Memory B cell (primary cell): ENCODE results near the gene PIK3CD.

Experiments
- ATAC-seq: fragments of 150-1000 bp; cut with Tn5 transposase; 2 replicates; pipeline ENCODE4 v1.10.0; 2021; ENCODE audit warnings: low read depth, mild to moderate bottlenecking, moderate library complexity
- DNase-seq, 2 donors: peaks; one replicate each; pipeline ENCODE4 v3.0.0; 2022; ENCODE audit warnings: low spot score in 2 of 2
- H3K27ac Mint-ChIP-seq: one replicate; pipeline ENCODE4 v1.8.0; 2022; ENCODE audit warnings: mild to moderate bottlenecking, moderate library complexity, mixed read lengths
- H3K27me3 Mint-ChIP-seq: one replicate; pipeline ENCODE4 v1.8.0; 2022; ENCODE audit warnings: mixed read lengths
- H3K36me3 Mint-ChIP-seq: one replicate; pipeline ENCODE4 v1.8.0; 2022; ENCODE audit warnings: mild to moderate bottlenecking, mixed read lengths
- H3K4me1 Mint-ChIP-seq: one replicate; pipeline ENCODE4 v1.8.0; 2022; ENCODE audit warnings: mixed read lengths
- H3K4me3 Mint-ChIP-seq: one replicate; pipeline ENCODE4 v1.8.0; 2022; ENCODE audit warnings: mild to moderate bottlenecking, moderate library complexity, mixed read lengths
- H3K9me3 Mint-ChIP-seq: one replicate; pipeline ENCODE4 v1.8.0; 2022; ENCODE audit warnings: mixed read lengths

PIK3CD gene

GRCh38 chr1:9717193-9718005 is 65.9 kb downstream of the PIK3CD start:
- peak; percentile 81 for ATAC-seq
- peaks cover 20% of the 10 kb centered on the region for H3K4me1 Mint-ChIP-seq
- peak overlapping the region; percentile 77 for H3K4me3 Mint-ChIP-seq
- H3K27me3 Mint-ChIP-seq, result no peaks in the 10 kb centered on the region
- peaks cover 18% of the 10 kb centered on the region for H3K36me3 Mint-ChIP-seq
- no peaks in the 10 kb centered on the region for H3K9me3 Mint-ChIP-seq
- H3K27ac Mint-ChIP-seq, result peak overlapping the region; percentile 93
- DNase-seq, result peak; percentile 60 to 80

DNA sequence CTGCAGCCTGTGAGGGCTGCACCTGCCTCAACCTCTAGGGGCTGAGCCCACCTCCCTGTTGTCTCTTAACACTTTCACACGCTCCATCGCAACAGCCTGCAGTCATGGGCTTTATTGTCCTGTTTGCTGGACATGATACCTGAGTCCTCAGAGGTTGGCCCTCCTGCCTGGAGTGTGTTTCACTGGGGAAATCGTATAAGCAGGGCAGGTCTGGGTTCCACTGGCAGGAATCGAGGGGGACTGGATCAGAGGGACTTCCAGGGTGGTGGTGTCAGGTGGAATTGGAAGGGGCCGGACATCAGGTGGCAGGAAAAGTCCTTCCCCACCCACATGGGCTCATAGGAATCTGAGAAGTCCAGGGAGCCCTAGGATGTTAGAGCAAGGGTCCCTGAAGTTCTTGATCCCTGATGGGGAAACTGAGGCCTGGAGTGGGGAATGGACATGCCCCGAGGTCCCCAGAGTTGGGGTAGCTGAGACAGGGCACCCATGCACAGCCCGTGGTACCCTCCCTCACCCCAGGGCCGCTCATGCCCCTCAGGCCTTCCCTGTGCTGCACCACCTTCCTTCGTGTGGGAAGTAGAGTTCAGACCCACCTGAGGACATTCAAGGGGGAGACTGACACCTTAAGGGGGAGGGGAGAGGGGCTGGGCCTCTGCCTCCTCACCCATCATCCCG is 66.6 kb downstream of the PIK3CD start:
- H3K4me1 Mint-ChIP-seq, result peaks cover 20% of the 10 kb centered on the region

GRCh38 chr1:9719978-9720722 is 68.6 kb downstream of the PIK3CD start:
- H3K9me3 Mint-ChIP-seq, result no peaks in the 10 kb centered on the region
- no peaks in the 10 kb centered on the region for H3K27me3 Mint-ChIP-seq
- H3K4me3 Mint-ChIP-seq, result no peak overlapping the region
- peaks cover 26% of the 10 kb centered on the region for H3K36me3 Mint-ChIP-seq
- ATAC-seq (no peak), DNase-seq (no peak)
- peaks cover 19% of the 10 kb centered on the region for H3K4me1 Mint-ChIP-seq
- H3K27ac Mint-ChIP-seq, result peak overlapping the region; percentile 45

More for the DNA sequence above, 66.6 kb downstream of the PIK3CD start:
- Mint-ChIP-seq H3K9me3 (no peaks in the 10 kb centered on the region), H3K27me3 (no peaks in the 10 kb centered on the region), H3K4me3 (peak overlapping the region; percentile 77), H3K27ac (peak overlapping the region; percentile 93), H3K36me3 (peaks cover 22% of the 10 kb centered on the region)
- ATAC-seq (no peak), DNase-seq (no peak)

DNA sequence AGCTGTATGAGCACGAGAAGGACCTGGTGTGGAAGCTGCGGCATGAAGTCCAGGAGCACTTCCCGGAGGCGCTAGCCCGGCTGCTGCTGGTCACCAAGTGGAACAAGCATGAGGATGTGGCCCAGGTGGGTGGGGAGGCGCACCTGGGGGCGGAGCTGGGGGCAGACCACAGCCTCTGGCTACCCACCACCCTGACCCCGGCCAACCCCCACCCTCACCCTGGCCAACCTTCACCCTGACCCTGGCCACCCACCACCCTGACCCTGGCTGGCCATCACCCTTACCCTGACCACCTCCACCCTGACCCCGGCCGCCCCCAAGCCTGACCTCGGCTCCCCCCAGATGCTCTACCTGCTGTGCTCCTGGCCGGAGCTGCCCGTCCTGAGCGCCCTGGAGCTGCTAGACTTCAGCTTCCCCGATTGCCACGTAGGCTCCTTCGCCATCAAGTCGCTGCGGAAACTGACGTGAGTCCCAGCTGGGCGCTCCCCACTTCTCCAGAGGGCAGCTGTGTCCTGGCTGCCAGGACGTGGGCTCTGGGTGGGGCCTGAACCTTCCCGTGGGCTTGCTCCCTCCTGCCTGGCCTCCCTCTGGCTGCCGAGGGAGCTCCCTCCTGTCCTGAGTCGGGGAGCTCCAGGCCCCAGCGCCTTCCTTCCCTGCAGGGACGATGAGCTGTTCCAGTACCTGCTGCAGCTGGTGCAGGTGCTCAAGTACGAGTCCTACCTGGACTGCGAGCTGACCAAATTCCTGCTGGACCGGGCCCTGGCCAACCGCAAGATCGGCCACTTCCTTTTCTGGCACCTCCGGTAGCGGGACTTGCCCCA is 69.5 kb downstream of the PIK3CD start:
- ATAC-seq, result no peak
- peaks cover 19% of the 10 kb centered on the region for H3K4me1 Mint-ChIP-seq
- H3K4me3 Mint-ChIP-seq, result no peak overlapping the region
- H3K27ac Mint-ChIP-seq, result peak overlapping the region; percentile 58
- no peaks in the 10 kb centered on the region for H3K9me3 Mint-ChIP-seq
- no peak for DNase-seq
- no peaks in the 10 kb centered on the region for H3K27me3 Mint-ChIP-seq
- peaks cover 22% of the 10 kb centered on the region for H3K36me3 Mint-ChIP-seq

GRCh38 chr1:9721606-9722377 is 70.3 kb downstream of the PIK3CD start:
- H3K9me3 Mint-ChIP-seq, result no peaks in the 10 kb centered on the region
- peaks cover 22% of the 10 kb centered on the region for H3K36me3 Mint-ChIP-seq
- H3K27ac Mint-ChIP-seq, result peak overlapping the region; percentile 58
- H3K4me1 Mint-ChIP-seq, result peaks cover 19% of the 10 kb centered on the region
- peak; percentile 60 for ATAC-seq
- peak; percentile 85 to 86 for DNase-seq
- no peaks in the 10 kb centered on the region for H3K27me3 Mint-ChIP-seq
- no peak overlapping the region for H3K4me3 Mint-ChIP-seq

GRCh38 chr1:9722378-9722749 is 70.8 kb downstream of the PIK3CD start:
- no peak overlapping the region for H3K4me3 Mint-ChIP-seq
- no peak for DNase-seq
- peaks cover 20% of the 10 kb centered on the region for H3K36me3 Mint-ChIP-seq
- H3K4me1 Mint-ChIP-seq, result peaks cover 15% of the 10 kb centered on the region
- H3K9me3 Mint-ChIP-seq, result no peaks in the 10 kb centered on the region
- H3K27ac Mint-ChIP-seq, result no peak overlapping the region
- H3K27me3 Mint-ChIP-seq, result no peaks in the 10 kb centered on the region
- no peak for ATAC-seq

GRCh38 chr1:9723068-9723805 is 71.7 kb downstream of the PIK3CD start:
- Mint-ChIP-seq H3K27ac (no peak overlapping the region), H3K9me3 (no peaks in the 10 kb centered on the region), H3K36me3 (peaks cover 15% of the 10 kb centered on the region), H3K27me3 (no peaks in the 10 kb centered on the region), H3K4me1 (peaks cover 8% of the 10 kb centered on the region), H3K4me3 (no peak overlapping the region)
- DNase-seq, result no peak
- no peak for ATAC-seq

DNA sequence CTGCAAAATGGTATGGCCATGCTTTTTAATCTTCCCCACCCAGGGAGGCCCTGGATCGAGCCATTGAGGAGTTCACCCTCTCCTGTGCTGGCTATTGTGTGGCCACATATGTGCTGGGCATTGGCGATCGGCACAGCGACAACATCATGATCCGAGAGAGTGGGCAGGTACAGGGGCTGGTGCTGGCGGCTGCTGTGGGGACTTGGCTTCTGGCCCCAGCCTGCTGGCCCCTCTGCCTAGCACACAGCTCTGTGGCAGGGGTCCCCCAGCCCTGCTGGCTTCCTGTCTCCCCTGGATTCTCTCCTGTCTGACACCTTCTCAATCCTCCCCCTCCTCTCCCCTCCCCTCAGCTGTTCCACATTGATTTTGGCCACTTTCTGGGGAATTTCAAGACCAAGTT is 72.4 kb downstream of the PIK3CD start:
- H3K4me3 Mint-ChIP-seq, result no peak overlapping the region
- ATAC-seq (no peak), DNase-seq (no peak)
- H3K36me3 Mint-ChIP-seq, result peaks cover 18% of the 10 kb centered on the region
- peaks cover 11% of the 10 kb centered on the region for H3K4me1 Mint-ChIP-seq
- H3K27me3 Mint-ChIP-seq, result no peaks in the 10 kb centered on the region
- H3K9me3 Mint-ChIP-seq, result no peaks in the 10 kb centered on the region
- peak overlapping the region; percentile 63 for H3K27ac Mint-ChIP-seq

DNA sequence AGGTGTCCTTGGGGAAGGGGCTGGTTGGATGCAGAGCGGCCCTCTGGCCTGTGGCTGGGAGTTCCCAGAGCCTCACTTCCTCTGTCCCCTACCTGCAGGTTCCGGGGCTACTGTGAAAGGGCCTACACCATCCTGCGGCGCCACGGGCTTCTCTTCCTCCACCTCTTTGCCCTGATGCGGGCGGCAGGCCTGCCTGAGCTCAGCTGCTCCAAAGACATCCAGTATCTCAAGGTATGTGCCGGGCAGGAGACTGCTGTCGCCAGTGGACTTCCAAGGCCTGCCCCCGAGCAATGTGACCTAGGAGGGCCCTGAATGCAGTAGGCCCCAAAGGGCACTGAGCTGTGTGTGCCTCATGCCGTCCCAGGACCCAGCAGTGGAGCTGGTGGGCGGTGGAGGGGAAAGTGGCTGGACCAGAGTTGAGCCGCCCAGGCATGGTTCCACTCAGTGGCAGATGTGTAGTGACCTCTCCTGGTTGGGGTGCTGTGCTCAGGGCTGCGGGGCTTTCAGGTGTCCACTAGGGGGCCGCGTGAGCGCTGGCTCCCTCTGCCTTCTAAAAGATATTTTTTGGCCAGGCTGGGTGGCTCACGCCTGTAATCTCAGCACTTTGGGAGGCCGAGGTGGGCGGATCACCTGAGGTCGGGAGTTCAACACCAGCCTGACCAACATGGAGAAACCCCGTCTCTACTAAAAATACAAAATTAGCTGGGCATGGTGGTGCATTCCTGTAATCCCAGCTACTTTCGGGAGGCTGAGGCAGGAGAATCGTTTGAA is 73.4 kb downstream of the PIK3CD start:
- H3K36me3 Mint-ChIP-seq, result peaks cover 20% of the 10 kb centered on the region
- no peak overlapping the region for H3K4me3 Mint-ChIP-seq
- H3K9me3 Mint-ChIP-seq, result no peaks in the 10 kb centered on the region

DNA sequence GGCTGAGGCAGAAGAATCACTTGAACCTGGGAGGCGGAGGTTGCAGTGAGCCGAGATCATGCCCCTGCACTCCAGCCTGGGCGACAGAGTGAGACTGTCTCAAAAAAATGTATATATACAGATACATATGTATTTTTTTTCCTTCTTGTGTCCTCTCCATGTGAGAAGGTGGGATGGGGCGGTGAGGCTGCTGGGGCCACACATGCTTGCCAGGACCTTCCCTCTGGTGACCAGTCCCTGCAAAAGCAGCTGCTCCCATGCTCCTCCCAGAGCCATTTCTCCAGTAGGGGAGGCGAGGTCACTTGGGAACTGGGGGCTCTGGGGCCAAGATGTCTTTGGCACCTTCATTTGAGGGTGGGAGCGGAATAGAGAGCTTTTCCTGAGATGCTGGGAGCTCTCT is 74.9 kb downstream of the PIK3CD start:
- no peak overlapping the region for H3K27ac Mint-ChIP-seq
- H3K27me3 Mint-ChIP-seq, result no peaks in the 10 kb centered on the region
- ATAC-seq, result no peak
- H3K4me3 Mint-ChIP-seq, result no peak overlapping the region
- DNase-seq, result no peak
- H3K9me3 Mint-ChIP-seq, result no peaks in the 10 kb centered on the region
- peaks cover 22% of the 10 kb centered on the region for H3K4me1 Mint-ChIP-seq
- peaks cover 28% of the 10 kb centered on the region for H3K36me3 Mint-ChIP-seq

More for the DNA sequence above, 73.4 kb downstream of the PIK3CD start:
- Mint-ChIP-seq H3K27ac (peak overlapping the region; percentile 63), H3K4me1 (peaks cover 12% of the 10 kb centered on the region), H3K27me3 (no peaks in the 10 kb centered on the region)
- peak; percentile 62 to 71 for DNase-seq
- peak; percentile 68 for ATAC-seq

GRCh38 chr1:9726905-9727595 is 75.5 kb downstream of the PIK3CD start:
- Mint-ChIP-seq H3K4me3 (no peak overlapping the region), H3K36me3 (peaks cover 33% of the 10 kb centered on the region)

More at GRCh38 chr1:9726905-9727595, 75.5 kb downstream of the PIK3CD start:
- DNase-seq (no peak), ATAC-seq (no peak)
- H3K27ac Mint-ChIP-seq, result no peak overlapping the region
- H3K27me3 Mint-ChIP-seq, result no peaks in the 10 kb centered on the region
- no peaks in the 10 kb centered on the region for H3K9me3 Mint-ChIP-seq
- H3K4me1 Mint-ChIP-seq, result peaks cover 27% of the 10 kb centered on the region
